HG03558 (cell line): ENCODE measurements around the gene NR5A1.

ENCODE experiments used
- ATAC-seq: cut with Tn5 transposase; IDR thresholded peaks from one replicate; pipeline ENCODE4 v1.9.1; 2021; ENCODE audit warnings: moderate number of reproducible peaks; ENCODE audit not compliant: unreplicated experiment; ENCODE audit errors: extremely low read depth

The NR5A1 gene

GRCh38 chr9:124469011-124469832, 38.0 kb downstream of the NR5A1 start:
- ATAC-seq = no peak

DNA sequence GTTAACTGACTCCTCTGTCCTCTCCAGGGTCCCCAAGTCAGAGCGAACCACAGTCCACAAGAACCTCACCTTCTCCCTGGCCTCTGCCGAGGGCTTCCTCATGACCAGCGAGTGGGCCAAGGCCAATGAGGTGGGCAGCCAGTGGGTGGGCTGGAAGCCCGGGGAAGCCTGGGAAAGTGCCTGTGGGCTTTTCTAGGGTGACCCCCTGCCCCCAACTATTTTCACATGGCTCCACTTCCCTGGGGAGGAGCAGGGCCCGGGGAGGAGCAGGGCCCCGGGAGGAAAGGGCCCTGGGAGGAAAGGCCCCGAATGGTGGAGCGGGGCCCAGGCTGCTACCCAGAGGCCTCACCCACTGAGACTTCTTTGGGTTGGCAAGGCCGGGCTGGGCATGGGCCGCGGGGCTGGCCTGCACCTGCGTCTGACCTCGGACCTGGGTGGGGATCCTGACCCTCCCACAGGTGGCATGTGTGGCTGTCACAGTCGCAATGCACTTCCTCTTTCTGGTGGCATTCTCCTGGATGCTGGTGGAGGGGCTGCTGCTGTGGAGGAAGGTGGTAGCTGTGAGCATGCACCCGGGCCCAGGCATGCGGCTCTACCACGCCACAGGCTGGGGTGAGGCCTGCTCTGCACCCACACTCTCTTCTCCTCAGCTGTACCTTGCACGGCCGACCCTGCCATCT, 39.0 kb downstream of the NR5A1 start:
- ATAC-seq = no peak

- no peak for ATAC-seq
Observed at GRCh38 chr9:124467410-124468060, 39.7 kb downstream of the NR5A1 start.

DNA sequence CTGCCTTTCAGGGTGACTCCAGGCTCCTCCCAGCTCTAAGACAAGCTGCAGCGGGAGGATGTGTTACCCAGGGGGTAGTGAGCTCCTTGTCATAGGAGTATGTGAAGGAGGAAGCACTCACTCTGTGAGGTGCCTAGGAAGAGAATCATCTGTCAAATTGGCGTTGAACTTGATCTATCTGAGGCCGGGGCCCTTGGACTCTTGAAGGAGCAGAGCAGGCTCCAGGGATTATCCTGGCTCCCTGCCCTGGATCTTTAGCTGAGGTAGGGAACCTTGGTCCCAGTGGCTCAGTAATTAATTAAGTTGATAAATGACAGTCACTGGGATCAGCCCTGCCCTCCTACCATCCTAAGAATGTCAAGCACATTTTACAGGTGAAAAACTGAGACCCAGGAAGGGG, 41.5 kb downstream of the NR5A1 start:
- no peak for ATAC-seq

DNA sequence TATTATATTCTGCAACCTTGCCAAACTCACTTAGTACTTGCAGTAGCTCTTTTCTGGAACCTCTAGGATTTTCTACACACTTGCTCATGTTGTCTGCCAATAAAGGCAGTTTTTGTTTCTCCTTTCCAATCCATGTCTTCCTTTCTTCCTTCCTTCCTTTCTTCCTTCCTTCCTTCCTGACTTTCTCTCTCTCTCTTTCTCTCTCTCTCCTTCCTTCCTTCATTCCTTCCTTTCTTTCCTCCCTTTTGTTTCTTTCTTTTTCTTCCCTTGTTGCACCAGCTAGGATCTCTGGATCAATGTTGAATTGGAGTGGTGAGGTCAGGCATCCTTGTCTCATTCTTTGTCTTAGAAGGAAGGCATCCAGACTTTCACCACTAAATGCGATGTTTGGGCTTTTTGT, 44.5 kb downstream of the NR5A1 start:
- ATAC-seq = no peak

GRCh38 chr9:124458441-124458840, 48.8 kb downstream of the NR5A1 start:
- no peak for ATAC-seq

DNA sequence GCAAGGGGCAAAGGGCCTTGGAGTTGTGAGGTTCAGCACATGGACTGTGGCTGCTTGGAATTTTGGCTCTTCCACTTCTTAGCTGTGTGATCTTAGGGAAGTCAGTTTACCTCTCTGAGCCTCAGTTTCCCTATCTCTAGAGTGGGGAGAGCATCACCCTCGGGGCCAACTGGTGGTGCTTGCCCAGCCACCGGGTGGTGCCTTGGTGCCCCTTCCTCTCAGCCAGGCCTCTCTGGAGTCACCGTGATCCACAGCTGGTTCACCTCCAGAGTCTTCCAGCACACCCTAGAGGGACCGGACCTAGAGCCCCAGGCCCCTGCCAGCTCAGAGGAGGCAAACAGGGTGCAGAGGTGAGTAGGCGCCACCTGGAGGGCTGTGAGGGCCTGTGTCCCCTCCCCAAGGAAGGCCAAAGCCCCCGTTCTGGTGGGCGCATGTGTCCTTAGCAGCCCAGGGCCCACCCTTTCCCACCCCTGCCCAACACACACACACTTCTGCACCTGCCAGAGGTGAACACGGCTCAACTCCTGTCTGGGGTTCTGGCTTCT, 49.2 kb downstream of the NR5A1 start:
- ATAC-seq = no peak

- no peak for ATAC-seq
Observed at GRCh38 chr9:124457079-124457886, 49.9 kb downstream of the NR5A1 start.

DNA sequence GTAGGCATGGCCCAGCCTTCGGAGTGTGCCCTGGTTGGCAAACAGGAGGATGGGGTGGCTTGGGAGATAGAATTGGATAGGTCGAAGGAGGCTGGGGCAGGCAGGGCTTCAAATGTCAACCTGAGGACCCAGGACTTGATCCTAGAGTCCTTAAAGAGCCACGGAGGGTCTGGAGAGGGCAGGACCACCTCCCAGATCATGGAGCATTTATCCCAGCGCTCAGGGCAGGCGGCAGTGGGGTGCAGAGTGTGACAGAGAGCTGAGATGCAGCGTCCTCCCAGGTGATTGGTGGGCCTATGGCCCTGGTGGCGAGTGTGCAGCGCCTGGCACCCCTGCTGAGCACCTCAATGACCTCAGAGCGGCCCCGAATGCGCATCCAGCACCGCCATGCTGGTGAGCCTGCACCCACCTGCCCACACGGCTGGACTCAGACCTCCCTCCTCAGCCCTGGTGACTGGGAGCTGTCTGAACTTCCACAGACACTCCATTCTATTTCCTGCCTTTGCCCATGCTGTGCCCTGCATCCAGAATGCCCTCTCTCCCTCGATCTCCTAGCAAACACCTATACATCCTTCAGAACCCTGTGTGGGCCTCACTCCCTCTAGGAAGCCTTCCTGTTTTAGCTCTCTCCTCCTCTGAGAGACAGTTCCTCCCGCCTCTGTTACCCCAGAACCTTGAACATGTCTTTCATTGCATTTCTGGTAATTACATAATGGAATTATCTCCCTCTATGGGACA, 50.7 kb downstream of the NR5A1 start:
- no peak for ATAC-seq

- ATAC-seq = no peak
Observed at GRCh38 chr9:124455820-124456219, 51.4 kb downstream of the NR5A1 start.

- ATAC-seq = no peak
Observed at GRCh38 chr9:124454791-124455443, 52.3 kb downstream of the NR5A1 start.

GRCh38 chr9:124454296-124454695, 52.9 kb downstream of the NR5A1 start:
- no peak for ATAC-seq

DNA sequence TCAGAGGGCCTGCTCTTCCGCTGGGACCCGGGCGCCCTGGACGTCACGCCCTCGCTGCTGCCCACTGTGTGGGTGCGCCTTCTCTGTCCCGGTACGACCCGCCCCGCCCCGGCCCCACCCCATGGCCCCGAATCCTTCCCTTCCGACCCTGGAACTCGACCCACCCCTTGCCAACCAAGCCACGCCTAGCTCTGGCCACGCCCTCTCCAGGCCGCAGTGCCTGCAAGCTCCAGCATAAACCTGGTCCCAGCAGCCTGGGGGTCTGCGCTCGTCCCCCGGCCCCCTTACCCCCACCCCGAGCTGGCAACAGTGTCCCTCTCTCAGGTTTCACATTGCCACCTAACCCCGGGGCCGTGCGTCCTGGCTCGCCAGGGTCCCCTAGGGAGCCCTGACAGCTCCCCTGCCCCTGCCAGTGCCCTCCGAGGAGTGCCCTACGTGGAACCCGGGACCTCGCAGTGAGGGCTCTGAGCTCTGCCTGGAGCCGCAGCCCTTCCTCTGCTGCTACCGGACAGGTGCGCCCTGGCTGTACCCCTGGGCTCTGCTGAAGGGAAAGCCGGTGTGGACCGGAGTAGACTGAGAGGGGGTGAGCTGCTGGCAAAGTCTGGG, 53.5 kb downstream of the NR5A1 start:
- no peak for ATAC-seq

GRCh38 chr9:124452841-124453585, 54.2 kb downstream of the NR5A1 start:
- no peak for ATAC-seq

- no peak for ATAC-seq
Observed at GRCh38 chr9:124452326-124452725, 54.9 kb downstream of the NR5A1 start.

DNA sequence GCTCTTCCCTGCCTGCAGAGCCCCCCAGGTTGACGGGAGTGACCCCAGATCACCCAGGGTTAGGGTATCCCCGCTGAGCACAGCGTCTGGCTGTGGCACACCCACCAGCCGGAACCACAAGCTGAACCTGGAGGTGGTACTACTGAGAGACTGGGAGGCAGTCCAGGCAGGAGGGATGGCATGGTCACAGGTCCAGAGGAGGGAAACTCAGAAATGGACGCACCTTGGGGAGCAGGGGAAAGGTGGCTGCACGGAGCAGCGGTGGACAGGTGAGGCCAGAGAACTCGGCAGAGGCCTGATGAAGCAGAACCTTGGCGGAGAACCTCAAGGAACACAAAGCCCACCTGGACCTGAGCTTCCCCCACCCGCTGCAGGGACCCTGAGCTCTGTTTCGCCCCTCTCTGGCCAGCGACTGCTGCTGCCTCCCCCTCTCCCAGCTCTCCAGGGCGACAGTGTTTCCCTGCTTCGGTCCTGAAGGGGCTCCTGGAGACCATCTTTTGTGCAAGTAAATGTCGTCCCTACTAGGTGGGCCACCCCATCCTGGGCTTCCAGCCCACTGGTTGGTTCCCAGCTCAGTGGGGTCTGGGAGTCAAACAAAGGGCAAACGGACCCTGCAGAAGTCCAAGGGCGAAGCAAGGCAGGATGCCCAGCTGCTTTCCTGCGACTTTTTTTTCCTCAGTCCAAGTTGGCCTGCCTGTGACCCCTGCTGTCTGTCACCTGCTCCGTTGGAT, 56.1 kb downstream of the NR5A1 start:
- no peak for ATAC-seq

DNA sequence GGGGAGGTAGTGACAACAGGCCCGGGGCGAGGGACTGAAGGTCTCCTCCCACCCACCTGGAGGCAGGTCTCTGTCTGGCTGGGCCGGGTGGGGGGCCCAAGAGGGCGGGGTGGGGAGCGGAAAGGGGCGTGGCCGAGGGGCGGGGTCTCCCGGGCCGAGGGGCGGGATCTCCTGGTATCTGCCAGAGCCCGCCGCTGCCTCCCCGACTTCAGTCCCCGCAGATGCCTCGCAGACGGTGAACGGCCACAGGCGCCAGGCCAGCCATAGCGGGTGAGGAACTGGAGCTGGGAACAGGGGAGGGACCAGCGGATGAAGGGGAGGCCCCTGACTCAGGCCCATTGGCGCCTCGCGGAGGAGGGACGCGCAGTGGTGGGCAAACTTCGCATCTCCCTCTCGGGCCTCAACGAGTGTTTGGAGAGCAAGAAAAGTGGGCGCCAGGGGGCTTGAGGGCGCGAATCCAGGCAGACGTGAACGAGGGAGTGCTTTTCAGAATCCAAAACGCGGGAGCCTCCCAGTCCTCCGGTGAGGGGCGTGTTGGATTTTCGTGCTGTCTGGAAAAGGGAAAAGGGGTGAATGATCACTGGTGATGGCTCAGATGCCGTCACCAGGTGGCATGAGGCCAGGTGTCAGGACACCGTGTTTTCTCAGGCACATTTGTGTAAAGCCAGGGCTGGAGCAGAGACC, 56.8 kb downstream of the NR5A1 start, which contains the start of gene ADGRD2:
ADGRD2 (plus strand) TSS at position 211 of the 684 bp plus-strand sequence. CDS start 1,216 bp downstream, outside the sequence.
- no peak for ATAC-seq
